GM18498 (cell line): Measurements from ENCODE around the gene MECP2.

Experiments
- ATAC-seq: cut with Tn5 transposase; IDR thresholded peaks from one replicate; pipeline ENCODE4 v1.9.1; 2021; ENCODE audit warnings: mild to moderate bottlenecking, moderate library complexity; ENCODE audit not compliant: unreplicated experiment

Gene MECP2

GRCh38 chrX:154116426-154117211, 19.1 kb upstream of the MECP2 start:
- ATAC-seq = no peak

DNA sequence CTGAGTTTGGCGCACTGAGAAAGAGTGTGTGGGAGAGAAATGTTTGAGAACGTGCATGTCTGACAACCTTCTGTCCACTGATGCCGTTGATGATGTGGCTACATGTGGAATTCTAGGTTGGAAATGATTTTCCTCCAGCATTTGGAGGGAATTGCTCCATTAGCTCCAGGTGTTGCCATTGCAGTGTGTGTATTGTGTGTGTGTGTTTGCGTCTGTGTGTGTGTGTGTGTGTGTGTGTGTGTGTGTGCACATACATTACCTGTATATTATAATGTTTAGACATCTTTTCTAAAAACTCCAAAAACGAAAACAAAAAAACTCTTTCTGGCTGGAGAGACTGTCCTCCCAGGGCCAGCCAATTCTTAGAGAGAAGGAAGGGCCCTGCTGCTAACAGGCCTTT, 18.2 kb upstream of the MECP2 start:
- ATAC-seq = no peak

GRCh38 chrX:154115071-154115470, 17.6 kb upstream of the MECP2 start:
- no peak for ATAC-seq

GRCh38 chrX:154114652-154115051, 17.1 kb upstream of the MECP2 start:
- no peak for ATAC-seq

- no peak for ATAC-seq
Observed at GRCh38 chrX:154113729-154114128, 16.2 kb upstream of the MECP2 start.

DNA sequence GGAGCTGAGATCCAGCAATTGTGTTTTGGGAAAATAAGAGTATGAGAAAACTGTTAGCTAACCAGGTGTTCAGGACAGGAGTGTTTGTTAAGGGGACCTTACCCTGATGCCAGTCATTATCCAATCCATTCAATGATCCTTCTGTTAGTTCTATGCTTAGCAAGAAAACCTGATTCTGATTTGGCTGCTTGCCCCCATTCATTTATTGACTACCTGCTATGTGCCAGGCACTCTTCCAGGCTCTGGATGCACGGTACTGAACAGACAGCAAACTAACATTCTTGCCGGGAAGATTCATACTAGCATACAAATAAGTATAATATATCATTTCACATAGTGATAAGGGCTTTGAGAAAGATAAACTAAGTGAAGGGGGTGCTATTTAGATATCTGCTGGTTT, 1.0 kb upstream of the MECP2 start:
- ATAC-seq = no peak

DNA sequence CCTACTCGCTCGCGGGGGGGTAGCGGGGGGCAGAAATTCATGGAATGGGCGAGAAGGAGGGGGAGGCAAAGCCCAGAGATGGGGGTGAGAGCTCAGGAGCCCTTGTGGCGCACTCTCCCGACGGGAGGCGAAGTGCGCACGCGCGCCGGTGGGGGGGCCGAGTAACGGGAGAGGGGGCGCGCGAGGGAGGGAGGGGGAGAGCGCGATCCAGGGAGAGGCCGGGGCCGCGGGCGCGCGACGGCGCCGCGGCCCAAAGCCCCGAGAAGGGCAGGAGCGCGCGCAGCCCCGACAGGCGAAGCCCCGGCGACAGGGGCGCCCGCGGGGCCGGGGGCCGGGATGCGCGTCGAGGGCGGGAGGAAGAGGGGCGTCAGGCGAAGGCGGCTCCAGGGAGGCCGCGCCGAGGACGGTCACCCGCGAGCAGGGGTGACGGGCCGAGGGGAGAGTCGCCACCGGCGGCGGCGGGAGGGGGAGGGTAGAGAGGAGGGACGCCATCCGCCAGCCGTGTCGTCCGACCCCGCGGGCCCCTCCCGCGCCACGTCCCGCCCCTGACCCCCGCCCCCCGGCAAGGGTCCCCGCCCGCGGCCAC, 421 bp downstream of the MECP2 start:
- ATAC-seq = peak; percentile 38

GRCh38 chrX:154096140-154097002, 1.1 kb downstream of the MECP2 start:
- no peak for ATAC-seq

DNA sequence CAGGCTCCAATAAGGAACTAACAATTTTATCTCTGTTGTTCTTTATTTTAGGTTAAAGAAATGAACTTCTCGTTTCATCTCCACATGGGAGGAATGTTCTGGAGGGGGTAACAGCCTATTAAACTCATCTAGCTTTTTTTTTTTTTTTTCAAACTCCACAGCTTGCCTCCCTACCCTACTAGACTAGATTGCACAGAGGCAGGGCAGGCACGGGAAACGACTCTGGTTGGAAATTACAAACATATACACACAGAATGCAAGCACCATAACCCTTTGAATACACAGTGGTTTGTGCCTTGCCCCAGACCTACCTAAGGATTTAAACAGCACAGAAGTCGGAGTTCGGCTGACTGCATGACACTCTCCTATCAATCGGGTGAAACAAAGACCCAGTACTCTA, 2.7 kb downstream of the MECP2 start:
- no peak for ATAC-seq

DNA sequence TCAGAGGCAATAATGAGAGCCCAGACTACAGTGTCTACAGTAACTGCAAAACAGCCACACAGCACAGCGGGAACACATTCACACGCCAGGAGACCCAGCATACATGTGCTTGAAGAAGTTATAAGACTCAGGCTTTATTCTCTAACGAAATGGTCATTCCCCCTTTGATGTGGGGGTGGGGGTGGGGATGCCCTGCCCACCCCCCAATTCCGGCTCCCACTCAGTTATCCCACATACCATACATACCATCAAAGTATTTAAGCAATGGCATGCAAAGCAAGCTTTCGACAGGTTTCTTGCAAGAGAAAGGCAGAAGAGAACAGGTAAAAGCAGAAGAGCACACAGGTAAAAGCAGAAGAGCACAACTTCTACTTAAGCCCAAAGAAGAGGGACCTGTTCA, 3.6 kb downstream of the MECP2 start:
- ATAC-seq = no peak

DNA sequence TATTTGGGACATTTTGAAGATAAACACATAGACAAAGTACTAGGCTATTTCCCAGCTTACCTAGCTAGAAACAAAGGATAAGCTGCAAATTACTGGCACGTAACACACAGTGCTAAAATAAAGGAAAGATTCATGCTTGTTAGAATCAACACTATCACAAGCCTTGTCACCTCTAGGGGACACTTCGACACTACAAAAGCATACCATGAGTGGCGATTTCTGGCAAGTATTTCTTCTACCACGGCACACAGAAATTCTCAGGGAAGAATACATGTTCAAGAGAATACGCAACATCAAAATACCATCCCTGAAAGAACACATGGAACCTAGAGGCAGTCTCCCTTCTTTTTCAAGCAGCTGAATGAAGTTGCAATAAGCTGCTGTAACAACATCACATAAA, 5.1 kb downstream of the MECP2 start:
- no peak for ATAC-seq

DNA sequence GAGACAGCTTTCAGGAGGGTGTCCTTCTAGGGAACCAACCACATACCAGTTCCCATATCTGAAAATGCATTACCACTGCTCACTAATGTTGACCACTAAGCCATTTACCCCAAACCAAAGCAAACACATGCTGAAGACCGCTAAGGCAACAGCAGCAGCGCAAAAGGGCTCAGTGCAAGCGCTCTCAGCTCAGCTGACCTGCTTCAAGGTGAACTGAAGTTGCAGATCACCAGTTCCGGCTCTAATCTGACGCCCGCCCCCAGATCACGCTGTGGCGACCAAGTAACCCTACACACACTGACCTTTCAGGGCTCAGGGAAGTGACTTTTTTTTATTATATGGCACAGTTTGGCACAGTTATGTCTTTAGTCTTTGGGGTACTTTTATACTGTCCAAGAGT, 5.8 kb downstream of the MECP2 start:
- ATAC-seq = no peak

- no peak for ATAC-seq
Observed at GRCh38 chrX:154090731-154091130, 6.8 kb downstream of the MECP2 start.

DNA sequence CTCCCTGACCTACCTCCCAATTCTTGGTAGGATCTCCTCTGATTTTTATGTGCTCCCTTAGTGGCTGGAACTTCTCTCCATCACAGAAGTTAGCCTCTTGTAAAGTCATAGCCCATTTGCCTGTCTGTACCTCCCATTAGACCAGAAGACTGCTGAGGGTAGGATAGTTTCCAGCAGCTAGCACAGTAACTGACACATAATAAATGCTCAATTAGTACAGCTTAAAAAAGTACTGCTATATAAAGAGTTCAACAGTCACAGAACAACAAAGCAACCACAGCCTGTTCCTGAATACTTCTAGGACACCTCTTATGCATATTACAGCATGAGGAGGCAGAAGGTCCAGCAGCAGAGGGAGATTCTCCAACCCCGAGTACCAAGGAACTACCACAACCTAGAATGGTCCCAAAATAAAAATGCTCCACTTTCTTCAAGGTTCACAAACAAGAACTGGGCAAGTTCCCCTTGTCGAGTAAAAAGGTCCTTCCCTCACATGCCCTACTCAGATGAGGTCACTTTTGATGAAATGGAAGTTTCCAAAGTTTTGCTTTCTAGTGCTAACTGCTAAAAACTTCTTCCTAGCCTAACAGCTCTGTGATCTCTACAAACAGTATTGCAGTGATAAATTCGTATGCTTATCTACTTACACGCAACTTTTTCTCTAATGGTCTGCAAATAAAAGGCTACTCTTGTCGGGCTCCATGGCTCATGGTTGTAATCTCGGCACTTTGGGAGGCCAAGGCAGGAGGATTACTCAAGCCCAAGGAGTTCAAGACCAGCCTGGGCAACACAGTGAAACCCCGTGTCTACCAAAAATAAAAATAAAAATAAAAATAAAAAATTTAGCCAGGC, 12.8 kb downstream of the MECP2 start:
- ATAC-seq = no peak

DNA sequence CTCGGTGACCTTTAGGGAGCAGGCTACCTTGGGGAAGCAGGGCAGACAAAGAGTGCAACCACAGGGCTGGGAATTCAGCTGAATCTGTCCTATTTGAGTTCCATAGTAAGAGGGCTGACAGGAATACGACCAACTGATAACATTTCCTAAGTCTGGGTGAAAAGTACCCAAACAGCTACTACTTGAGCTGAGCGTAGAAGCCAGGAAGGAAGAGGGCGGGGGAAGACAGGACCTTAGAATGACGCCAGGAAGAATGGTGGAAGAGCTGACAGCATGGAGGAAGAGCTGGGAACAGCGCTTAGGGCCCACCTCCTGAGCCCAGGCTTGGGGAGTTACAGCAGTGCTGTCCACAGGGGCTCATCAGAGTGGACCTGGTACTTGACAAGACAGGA, 14.4 kb downstream of the MECP2 start:
- no peak for ATAC-seq

- ATAC-seq = no peak
Observed at GRCh38 chrX:154082396-154083125, 15.0 kb downstream of the MECP2 start.

GRCh38 chrX:154077101-154077500, 20.4 kb downstream of the MECP2 start:
- ATAC-seq = no peak

DNA sequence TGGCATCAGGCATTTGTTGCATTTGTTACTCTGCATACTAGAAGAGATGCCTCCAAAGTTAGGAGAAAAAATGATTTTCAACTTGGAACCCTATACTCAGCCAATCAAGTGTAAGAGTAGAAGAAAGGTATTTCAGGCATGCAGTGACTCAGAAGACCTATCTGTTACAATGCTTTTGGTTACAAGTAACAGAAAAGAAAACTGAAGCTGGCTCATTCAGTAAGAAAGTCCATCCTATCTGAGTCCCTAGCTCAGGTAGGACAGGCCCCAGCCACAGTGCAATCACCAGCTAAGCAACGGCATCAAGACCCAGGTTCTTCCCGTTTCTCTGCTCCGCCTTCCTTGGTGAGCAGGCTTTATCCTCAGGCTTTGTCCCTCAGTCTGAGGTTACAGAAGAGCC, 23.3 kb downstream of the MECP2 start:
- ATAC-seq = no peak

DNA sequence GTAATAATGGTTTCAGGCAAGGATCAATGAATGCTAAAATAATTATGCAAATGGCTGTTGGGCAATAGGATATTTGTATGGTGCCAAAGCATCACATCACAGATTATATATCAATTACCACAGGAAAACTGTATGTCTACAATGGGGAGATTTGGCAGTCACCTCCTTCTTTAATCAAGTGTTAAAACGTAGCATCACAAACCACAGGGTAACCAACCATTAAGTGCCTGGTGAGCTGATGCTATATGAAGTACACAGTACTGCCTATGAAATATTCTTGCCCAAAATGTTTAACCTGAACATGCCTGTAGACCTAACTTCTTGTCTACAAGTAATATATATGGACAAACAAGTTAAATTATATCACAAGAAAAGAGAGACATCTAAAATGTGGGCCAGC, 25.3 kb downstream of the MECP2 start:
- ATAC-seq = no peak

- no peak for ATAC-seq
Observed at GRCh38 chrX:154068560-154068959, 29.0 kb downstream of the MECP2 start.
